Measurements from ENCODE around the gene PLSCR1. TPM values are rescaled to one million over a fixed set of nuclear protein-coding genes. Genes with fewer than 3 reads are reported as not detected.

The PLSCR1 gene
- total RNA-seq, 1 experiment from 2014 or later = 48.9 TPM

DNA sequence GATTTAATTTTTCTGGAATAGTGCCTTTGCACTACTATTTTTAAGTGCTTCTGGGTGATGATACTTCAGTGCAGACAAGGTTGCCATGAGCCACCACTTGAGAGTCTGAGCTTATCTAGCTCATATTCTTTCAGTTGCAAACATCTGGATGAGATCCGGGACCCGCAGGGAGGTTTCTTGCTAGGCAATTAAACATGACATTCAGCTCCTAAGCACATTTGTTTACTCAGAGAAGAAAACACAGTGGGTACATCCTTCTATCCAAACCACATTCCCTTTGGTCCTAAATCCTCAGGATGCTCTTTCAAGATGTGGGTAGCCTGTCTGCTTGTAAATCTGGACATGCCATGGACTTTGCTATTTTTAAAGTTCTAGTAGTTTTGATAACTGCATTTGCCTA, 12.0 kb downstream of the PLSCR1 start:
- H4K5ac ChIP-seq (ENCODE audit: insufficient read length, low read depth, low read length) = no peak overlapping the region
- no peak overlapping the region for H3K4me2 ChIP-seq (ENCODE audit: insufficient read depth, insufficient read length, low read length)
- no peak overlapping the region for H3K18ac ChIP-seq (ENCODE audit: insufficient read length, low read depth, low read length)
- H2BK20ac ChIP-seq (ENCODE audit: low read depth, low read length, poor library complexity, severe bottlenecking) = no peak overlapping the region
- H2BK15ac ChIP-seq (ENCODE audit: low read depth, low read length) = no peak overlapping the region
- H3K23ac ChIP-seq (ENCODE audit: insufficient read length, low read depth, low read length) = no peak overlapping the region
- H4K8ac ChIP-seq (replicated peaks; ENCODE audit: insufficient read length, low read depth, low read length) = no peak overlapping the region
- H2BK120ac ChIP-seq (ENCODE audit: low read depth, low read length, poor library complexity, severe bottlenecking) = no peak overlapping the region
- no peak overlapping the region for H2BK5ac ChIP-seq (ENCODE audit: insufficient read length, low read length)
- no peaks in the 10 kb centered on the region for H3K27me3 ChIP-seq (ENCODE audit: insufficient read depth, low read length)
- Mint-ChIP-seq H3K4me3 (no peak overlapping the region), H3K9me3 (no peaks in the 10 kb centered on the region), H3K36me3 (ENCODE audit: insufficient read depth in 1 of 3, low read depth in 3 of 3) (peaks cover 11 to 39% (median 13%) of the 10 kb centered on the region in 3 experiments; a peak in 6 of 7 replicates), H3K27ac (peak overlapping the region in 2 of 3 experiments; percentile 44 to 65; a peak in 2 of 7 replicates), H3K27me3 (ENCODE audit: low read depth) (no peaks in the 10 kb centered on the region), H3K4me1 (peaks cover 44 to 49% of the 10 kb centered on the region in 2 experiments)
- H4K20me1 ChIP-seq (ENCODE audit: control insufficient read depth, insufficient read depth, insufficient read length) = no peaks in the 10 kb centered on the region
- no CpG with 5 or more reads among the region's 2 CpGs for WGBS (ENCODE audit: extremely low coverage, insufficient read length, low lambda C conversion rate)
- no peak overlapping the region for H3K9ac ChIP-seq (ENCODE audit: extremely low read depth, insufficient read length, low read length)
- no peak for DNase-seq
- peak overlapping the region; percentile 46 for H3K27ac ChIP-seq (ENCODE audit: insufficient read length, low read depth, low read length)
- H3K4ac ChIP-seq (ENCODE audit: low read depth, low read length) = no peak overlapping the region
- TF ChIP-seq, protein P1, sequence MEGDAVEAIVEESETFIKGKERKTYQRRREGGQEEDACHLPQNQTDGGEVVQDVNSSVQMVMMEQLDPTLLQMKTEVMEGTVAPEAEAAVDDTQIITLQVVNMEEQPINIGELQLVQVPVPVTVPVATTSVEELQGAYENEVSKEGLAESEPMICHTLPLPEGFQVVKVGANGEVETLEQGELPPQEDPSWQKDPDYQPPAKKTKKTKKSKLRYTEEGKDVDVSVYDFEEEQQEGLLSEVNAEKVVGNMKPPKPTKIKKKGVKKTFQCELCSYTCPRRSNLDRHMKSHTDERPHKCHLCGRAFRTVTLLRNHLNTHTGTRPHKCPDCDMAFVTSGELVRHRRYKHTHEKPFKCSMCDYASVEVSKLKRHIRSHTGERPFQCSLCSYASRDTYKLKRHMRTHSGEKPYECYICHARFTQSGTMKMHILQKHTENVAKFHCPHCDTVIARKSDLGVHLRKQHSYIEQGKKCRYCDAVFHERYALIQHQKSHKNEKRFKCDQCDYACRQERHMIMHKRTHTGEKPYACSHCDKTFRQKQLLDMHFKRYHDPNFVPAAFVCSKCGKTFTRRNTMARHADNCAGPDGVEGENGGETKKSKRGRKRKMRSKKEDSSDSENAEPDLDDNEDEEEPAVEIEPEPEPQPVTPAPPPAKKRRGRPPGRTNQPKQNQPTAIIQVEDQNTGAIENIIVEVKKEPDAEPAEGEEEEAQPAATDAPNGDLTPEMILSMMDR (conservative IDR thresholded peaks at IDR 0.05) = no peak
- H3K4me1 ChIP-seq (ENCODE audit: insufficient read depth, low read length) = peaks cover 4% of the 10 kb centered on the region; the same call in 1 of the 2 replicates
- H3K14ac ChIP-seq (ENCODE audit: insufficient read depth, low read length) = no peak overlapping the region
- no peak overlapping the region for H3K56ac ChIP-seq (ENCODE audit: insufficient read length, low read depth, low read length)
- H2AFZ ChIP-seq (ENCODE audit: low read length) = no peak overlapping the region
- no peak overlapping the region for H2AK5ac ChIP-seq (ENCODE audit: insufficient read length, low read length)
- H3K23me2 ChIP-seq (ENCODE audit: insufficient read length, low read depth, low read length, poor library complexity, severe bottlenecking) = no peaks in the 10 kb centered on the region
- H2BK12ac ChIP-seq (ENCODE audit: insufficient read length, low read depth, low read length) = no peak overlapping the region
- no peaks in the 10 kb centered on the region for H3K9me3 ChIP-seq (ENCODE audit: control insufficient read depth, low read depth, low read length)
- H3T11ph ChIP-seq (ENCODE audit: low read length) = no peak overlapping the region
- peaks cover 3% of the 10 kb centered on the region for H3K79me1 ChIP-seq (ENCODE audit: insufficient read depth, low read depth, low read length, poor library complexity, severe bottlenecking)
- H4K91ac ChIP-seq (ENCODE audit: insufficient read length, low read depth, low read length) = no peak overlapping the region
- H3K79me2 ChIP-seq (ENCODE audit: insufficient read depth, low read length) = peaks cover 2% of the 10 kb centered on the region; the same call in 1 of the 2 replicates

Measured in H9 (cell line).